SKM-1 (cell line): Measurements from ENCODE around the gene CCDC80.
"Not testable (repeated sequence)": the region's sequence is repeated elsewhere in the genome, so short reads cannot be mapped to it uniquely, and the experiment has no call there.

ENCODE experiments used
- DNase-seq: peaks from one replicate; lab custom pipeline; 2025; ENCODE audit not compliant: unreplicated experiment; lab: John Stamatoyannopoulos, UW

The CCDC80 gene

GRCh38 chr3:112597945-112598344, 43.0 kb downstream of the CCDC80 start:
- DNase-seq: no peak

DNA sequence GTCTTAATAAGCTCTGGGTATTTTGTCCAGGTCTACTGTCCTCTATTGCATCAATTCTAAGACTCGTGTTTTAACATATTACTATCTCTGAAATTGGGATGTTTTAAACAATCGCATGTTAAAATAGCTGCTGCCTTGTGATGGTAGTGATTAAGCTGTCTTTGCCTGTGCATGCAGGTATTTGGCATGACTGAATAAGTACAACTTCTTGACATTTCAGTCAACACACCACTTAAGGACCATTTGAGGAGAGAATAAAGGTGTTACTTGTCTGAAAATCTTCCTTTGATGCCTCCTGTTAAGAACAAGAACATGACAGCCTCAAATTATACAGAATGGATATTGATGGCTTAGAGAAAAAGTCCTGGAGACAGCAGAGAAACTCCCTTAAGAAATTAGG, 46.1 kb downstream of the CCDC80 start:
- DNase-seq: no peak

DNA sequence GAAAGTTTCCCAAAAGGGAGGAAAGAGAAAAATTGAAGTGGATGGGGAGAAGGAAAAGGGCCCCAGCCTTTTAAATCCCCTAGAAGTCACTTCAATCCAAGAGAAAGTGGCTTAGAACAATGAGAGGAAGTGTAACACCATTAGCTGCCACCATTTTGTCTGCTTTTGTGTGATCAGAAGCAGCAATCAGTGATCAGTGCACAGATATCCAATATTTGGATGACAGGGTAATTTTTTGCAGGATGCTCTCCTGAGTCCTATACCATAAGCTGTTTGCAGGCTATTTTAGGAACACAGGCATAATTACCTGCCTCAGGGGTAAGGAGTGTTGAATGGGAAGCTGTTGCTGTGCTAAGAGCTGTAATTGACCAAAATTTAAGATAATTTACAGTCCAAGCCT, 47.7 kb downstream of the CCDC80 start:
- DNase-seq: no peak

- no peak for DNase-seq
These were observed 53.6 kb downstream of the CCDC80 start for GRCh38 chr3:112587336-112587735.

DNA sequence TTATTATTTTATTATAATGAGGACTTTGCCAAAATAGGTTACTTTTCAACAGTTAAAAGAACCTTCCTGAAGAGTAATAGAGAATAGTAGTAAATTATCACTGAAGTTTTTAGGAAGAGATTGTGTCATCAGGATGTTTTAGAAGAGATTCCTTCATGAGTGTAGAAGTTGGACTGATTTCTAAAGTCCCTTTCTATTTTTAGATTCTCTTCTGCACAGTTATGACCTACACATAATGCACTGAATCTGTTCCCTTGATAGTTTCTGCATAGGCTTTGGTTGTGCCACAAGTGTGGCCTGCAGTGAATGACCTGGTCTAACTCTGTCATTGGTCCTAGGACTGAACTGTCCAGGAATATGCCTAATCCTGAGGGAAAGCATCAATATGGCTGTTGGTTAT, 55.2 kb downstream of the CCDC80 start:
- no peak for DNase-seq

DNA sequence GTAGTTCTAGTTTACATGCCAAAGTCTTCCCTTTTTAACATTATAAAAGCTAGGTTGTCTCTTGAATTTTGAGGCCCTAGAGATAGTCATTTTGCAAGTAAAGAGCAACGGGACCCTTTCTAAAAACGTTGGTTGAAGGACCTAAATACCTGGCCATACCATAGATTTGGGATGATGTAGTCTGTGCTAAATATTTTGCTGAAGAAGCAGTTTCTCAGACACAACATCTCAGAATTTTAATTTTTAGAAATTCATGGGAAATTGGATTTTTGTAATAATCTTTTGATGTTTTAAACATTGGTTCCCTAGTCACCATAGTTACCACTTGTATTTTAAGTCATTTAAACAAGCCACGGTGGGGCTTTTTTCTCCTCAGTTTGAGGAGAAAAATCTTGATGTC, 57.8 kb downstream of the CCDC80 start:
- DNase-seq: no peak

DNA sequence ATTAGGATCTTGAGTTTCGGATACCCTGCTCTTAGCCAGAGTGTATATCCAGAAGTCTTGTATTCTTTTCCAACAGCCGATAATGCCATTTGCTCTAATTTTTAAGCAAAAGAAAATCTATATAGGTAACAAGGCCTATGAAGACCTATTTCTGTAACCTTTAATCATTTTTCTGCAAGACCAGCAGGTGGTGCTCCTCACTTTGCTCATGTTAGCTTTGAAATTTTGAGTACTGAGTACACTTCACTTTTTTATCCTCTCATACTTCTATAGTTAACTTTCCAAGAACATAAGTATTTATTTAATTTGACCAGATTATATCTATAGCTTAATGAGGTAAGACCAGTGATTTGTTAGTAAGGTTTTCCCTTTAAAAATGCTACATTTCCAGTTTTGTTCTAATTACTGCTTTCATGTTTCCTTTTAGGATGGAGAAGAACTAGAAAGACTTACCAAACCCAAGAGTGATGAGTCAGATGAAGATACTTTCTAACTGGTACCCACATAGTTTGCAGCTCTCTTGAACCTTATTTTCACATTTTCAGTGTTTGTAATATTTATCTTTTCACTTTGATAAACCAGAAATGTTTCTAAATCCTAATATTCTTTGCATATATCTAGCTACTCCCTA, 58.6 kb downstream of the CCDC80 start:
- no peak for DNase-seq

- no peak for DNase-seq
These were observed 61.2 kb downstream of the CCDC80 start for GRCh38 chr3:112579697-112580096.

- peak; percentile 30 for DNase-seq
These were observed 61.7 kb downstream of the CCDC80 start for GRCh38 chr3:112579232-112579631.

DNA sequence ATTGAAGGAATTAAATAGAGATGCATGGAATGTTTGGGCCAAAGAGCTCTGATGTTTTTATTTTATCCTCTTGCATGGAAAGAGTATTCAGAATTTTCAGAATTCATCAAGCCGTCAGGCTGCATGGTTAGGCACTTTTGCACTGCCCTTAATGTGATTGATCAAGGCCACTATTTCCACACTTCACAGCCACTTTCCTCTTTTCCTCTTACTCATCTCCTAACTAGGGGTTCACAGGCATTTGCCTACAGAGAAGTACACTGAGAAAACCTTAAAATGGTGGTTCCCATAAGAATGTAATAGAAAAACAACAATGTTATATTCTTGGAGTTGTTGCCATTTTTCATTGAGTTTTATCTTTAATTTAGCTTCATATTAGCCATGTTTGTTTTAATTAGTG, 68.2 kb downstream of the CCDC80 start:
- no peak for DNase-seq

DNA sequence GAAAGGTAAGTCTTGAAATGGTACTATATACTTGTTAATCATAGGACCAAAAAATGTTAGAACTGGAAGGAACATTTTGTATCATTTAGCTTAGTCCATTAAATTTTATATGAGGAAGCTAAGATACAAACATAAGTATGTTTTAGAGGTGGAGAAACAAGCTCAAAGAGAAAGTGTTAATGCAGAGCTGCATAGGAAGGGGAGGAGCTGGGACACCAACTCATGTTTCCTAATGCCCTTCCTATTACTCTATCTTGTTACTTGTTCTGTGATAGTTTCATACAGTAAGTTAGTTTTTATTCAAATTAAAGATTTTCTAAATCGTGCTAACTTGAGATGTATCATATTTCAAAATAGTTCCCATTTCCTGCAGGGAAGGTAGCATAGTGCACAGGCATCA, 71.7 kb downstream of the CCDC80 start:
- DNase-seq: no peak

DNA sequence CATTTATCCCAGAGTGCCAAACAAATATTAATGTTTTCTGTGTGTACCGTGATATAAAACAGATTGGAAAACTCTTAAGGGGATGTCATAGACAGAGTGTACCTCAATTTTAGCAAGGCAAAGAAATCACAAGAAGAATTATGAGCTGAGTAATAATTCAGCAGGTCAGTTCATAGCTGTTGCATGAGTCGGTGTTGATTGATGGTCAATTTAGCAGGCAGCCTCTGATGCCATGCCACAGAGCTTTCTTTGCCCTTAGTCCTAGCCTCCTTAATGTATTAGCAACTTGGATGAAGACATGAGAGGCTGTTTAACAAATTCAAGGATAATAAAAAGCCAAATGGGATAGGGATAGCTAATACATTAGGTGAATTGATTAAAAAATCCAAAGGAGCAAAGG, 72.3 kb downstream of the CCDC80 start:
- DNase-seq: no peak

DNA sequence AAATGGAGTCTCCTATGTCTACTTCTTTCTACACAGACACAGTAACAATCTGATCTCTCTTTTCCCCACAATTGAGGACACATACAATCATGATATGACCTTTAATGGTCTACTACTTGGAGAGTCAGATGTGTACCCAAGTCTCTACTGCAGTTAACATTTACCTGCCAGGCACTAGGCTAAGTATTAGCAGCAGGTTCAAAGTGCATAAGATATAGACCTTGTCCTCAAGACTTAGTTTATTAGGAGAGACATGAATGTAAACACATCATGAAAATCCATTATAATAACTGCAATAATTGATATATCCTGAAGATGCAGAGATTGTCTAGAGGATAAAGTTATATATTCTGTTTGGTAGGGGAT, 76.0 kb downstream of the CCDC80 start:
- no peak for DNase-seq

DNA sequence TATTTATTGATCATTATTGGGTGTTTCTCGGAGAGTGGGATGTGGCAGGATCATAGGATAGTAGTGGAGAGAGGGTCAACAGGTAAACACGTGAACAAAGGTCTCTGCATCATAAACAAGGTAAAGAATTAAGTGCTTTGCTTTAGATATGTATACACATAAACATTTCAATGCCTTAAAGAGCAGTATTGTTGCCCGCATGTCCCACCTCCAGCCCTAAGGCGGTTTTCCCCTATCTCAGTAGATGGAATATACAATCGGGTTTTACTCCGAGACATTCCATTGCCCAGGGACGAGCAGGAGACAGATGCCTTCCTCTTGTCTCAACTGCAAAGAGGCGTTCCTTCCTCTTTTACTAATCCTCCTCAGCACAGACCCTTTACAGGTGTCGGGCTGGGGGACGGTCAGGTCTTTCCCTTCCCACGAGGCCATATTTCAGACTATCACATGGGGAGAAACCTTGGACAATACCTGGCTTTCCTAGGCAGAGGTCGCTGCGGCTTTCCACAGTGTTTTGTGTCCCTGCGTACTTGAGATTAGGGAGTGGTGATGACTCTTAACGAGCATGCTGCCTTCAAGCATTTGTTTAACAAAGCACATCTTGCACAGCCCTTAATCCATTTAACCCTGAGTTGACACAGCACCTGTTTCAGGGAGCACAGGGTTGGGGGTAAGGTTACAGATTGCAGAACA, 76.5 kb downstream of the CCDC80 start:
- not testable (repeated sequence) for DNase-seq

- peak; percentile 95 for DNase-seq
These were observed 79.0 kb downstream of the CCDC80 start, which contains the start of the genes ATG3 and SLC35A5 for GRCh38 chr3:112561734-112562529. ATG3 (minus strand) TSS chr3:112561962; CDS start chr3:112561528, 434 bp downstream. SLC35A5 (plus strand) TSS chr3:112562045; CDS start chr3:112563404, 1,359 bp downstream.

GRCh38 chr3:112561484-112561733, 79.5 kb downstream of the CCDC80 start:
- DNase-seq: peak; percentile 68

GRCh38 chr3:112560721-112561483, 80.0 kb downstream of the CCDC80 start:
- peak; percentile 17 for DNase-seq

- DNase-seq: no peak
These were observed 80.6 kb downstream of the CCDC80 start for GRCh38 chr3:112560307-112560706.

DNA sequence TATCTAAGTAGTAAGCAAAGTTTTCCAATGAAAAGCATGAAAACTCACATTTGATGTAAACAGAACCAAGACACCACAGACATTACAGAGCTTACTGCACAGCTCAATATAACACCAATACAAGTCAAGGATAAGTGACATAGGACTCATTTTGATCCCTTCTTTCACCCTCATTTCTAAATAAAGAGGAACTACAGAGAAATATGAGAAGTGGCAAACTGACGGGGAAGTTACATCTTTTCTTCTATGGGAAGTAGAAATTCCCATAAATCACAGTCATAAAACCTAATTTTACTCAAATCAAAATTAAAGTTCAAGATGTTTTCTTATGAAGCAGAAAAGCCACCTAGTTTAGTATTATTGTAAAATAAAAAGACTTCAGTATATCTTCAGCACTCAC, 83.0 kb downstream of the CCDC80 start:
- DNase-seq: no peak

DNA sequence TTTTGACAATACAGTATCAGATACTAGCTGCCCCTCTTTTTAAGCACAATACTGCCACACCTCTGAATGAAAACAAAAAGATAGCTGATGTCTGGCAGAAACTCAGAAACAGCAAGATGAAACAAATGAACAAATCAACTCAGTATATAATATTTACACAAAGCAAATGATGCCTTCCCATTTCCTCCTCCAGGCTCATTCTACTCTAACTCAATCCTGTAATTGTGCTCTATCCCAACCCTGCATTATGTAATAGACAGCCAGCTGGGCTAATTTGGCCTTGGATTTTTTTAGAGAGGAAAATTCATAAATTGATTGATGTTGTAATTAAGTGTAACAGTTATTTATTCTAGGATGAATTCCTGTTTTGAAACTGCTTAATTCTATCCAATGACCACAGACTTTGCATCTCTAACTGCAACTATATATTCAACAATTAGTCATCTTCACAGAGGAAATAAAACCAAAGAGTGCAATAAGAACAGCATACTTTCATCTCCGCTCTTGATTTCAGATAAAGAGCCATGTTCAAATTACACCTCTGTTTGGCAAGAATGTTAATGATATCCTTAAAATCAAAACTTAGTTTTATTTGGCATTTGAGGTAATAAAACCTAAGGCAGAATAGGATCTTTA, 85.3 kb downstream of the CCDC80 start:
- DNase-seq: no peak

DNA sequence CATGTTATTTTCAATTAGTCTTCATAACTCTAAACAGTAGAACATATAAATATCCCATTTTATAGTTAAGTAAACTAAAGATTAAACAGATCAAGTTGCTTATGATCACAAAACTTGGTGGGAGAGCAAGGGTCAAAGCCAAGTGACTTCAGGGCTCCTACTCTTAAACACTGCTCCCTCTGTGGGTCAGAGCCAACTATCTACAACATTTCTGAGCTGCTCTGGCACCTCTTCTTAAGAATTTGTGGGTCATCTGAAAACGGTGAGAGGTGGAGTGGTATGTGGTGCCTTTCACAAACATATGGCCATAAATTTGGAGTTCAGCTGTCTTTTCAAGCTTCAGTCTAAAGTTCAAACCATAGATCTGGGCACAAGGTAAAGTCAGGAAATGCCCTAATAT, 90.1 kb downstream of the CCDC80 start:
- no peak for DNase-seq
